ENCODE results near the gene TMOD1.
"Not testable (repeated sequence)": the region's sequence is repeated elsewhere in the genome, so short reads cannot be mapped to it uniquely, and the experiment has no call there.

DNA sequence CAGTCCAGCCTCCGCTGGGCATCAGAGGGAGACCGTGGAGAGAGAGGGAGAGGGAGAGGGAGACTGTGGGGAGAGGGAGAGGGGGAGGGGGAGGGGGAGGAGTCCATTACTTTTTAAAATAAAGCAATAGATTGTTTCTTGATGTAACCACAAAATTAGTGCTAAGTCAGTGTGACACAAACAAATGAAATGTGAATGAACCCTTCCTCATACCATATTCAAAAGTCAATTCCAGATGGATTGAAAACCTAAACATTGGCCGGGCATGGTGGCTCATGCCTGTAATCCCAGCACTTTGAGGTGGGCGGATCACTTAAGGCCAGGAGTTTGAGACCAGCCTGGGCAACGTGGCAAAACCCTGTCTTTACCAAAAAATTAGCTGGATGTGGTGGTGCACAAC, 2.6 kb upstream of the TMOD1 start:
- not testable (repeated sequence) for TF ChIP-seq ZNF8 (CRISPR knock-in tag; IDR thresholded peaks at IDR 0.05); ZNF565 (CRISPR knock-in tag; conservative IDR thresholded peaks at IDR 0.05; ENCODE audit: low read depth); TCF4 (CRISPR knock-in tag; IDR thresholded peaks at IDR 0.05; ENCODE audit: borderline replicate concordance); OSR1 (CRISPR knock-in tag; IDR thresholded peaks at IDR 0.05)
- TF ChIP-seq, protein P1, sequence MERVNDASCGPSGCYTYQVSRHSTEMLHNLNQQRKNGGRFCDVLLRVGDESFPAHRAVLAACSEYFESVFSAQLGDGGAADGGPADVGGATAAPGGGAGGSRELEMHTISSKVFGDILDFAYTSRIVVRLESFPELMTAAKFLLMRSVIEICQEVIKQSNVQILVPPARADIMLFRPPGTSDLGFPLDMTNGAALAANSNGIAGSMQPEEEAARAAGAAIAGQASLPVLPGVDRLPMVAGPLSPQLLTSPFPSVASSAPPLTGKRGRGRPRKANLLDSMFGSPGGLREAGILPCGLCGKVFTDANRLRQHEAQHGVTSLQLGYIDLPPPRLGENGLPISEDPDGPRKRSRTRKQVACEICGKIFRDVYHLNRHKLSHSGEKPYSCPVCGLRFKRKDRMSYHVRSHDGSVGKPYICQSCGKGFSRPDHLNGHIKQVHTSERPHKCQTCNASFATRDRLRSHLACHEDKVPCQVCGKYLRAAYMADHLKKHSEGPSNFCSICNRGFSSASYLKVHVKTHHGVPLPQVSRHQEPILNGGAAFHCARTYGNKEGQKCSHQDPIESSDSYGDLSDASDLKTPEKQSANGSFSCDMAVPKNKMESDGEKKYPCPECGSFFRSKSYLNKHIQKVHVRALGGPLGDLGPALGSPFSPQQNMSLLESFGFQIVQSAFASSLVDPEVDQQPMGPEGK (CRISPR knock-in tag; IDR thresholded peaks at IDR 0.05; ENCODE audit: borderline replicate concordance) = not testable (repeated sequence)
- TF ChIP-seq, protein P2, sequence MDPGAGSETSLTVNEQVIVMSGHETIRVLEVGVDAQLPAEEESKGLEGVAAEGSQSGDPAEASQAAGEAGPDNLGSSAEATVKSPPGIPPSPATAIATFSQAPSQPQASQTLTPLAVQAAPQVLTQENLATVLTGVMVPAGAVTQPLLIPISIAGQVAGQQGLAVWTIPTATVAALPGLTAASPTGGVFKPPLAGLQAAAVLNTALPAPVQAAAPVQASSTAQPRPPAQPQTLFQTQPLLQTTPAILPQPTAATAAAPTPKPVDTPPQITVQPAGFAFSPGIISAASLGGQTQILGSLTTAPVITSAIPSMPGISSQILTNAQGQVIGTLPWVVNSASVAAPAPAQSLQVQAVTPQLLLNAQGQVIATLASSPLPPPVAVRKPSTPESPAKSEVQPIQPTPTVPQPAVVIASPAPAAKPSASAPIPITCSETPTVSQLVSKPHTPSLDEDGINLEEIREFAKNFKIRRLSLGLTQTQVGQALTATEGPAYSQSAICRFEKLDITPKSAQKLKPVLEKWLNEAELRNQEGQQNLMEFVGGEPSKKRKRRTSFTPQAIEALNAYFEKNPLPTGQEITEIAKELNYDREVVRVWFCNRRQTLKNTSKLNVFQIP (CRISPR knock-in tag; IDR thresholded peaks at IDR 0.05; ENCODE audit: borderline replicate concordance, low read depth) = not testable (repeated sequence)

Data from SK-N-SH treated with all-trans-retinoic acid at 6 μM for 48 hours (cell line).